IPS DF 6.9 (cell line): Measurements from ENCODE around the gene IL19.
A peak's percentile ranks its signal among the peaks of the same experiment; 100 is the strongest.

Experiments
- DNase-seq: peaks from one replicate; pipeline ENCODE4 v3.0.0-alpha.2; 2013; ENCODE audit warnings: low read depth, low spot score
- H3K27ac ChIP-seq: one replicate; pipeline ENCODE4 v1.5.1; 2013; ENCODE audit warnings: low read length, control low read depth
- H3K27me3 ChIP-seq: 2 replicates; pipeline ENCODE4 v1.6.1; 2013; ENCODE audit warnings: mild to moderate bottlenecking, low read length; ENCODE audit not compliant: control insufficient read depth, insufficient read depth
- H3K36me3 ChIP-seq: 2 replicates; pipeline ENCODE4 v1.6.1; 2013; ENCODE audit warnings: low read length; ENCODE audit not compliant: control insufficient read depth, insufficient read depth
- H3K4me1 ChIP-seq: 2 replicates; pipeline ENCODE4 v1.6.1; 2013; ENCODE audit warnings: low read length; ENCODE audit not compliant: control insufficient read depth, insufficient read depth
- H3K4me3 ChIP-seq: 2 replicates; pipeline ENCODE4 v1.5.1; 2013; ENCODE audit warnings: mild to moderate bottlenecking, low read length
- H3K9me3 ChIP-seq: 2 replicates; pipeline ENCODE4 v1.6.1; 2013; ENCODE audit warnings: low read length, inconsistent platforms; ENCODE audit not compliant: control insufficient read depth, insufficient read depth
- WGBS: extraction: QIAGEN DNeasy Blood & Tissue Kit; methylation state at CpG from one replicate; pipeline ENCODE4 v1.1.7; 2013; ENCODE audit warnings: mixed read lengths, missing lambda C conversion rate; ENCODE audit not compliant: insufficient read length, insufficient coverage; 5-methylcytosine and 5-hydroxymethylcytosine counted together

Gene IL19

GRCh38 chr1:206770531-206771337, at the start of gene IL19:
Gene IL19, plus strand, starts transcription at chr1:206770773. Its CDS starts 65,890 bp downstream, at chr1:206836663.
- Histone ChIP-seq H3K4me1 (peaks cover 1% of the 10 kb centered on the region), H3K9me3 (no peaks in the 10 kb centered on the region), H3K36me3 (no peaks in the 10 kb centered on the region), H3K27ac (no peak within 1 kb of the TSS), H3K4me3 (no peak within 1 kb of the TSS), H3K27me3 (no peaks in the 10 kb centered on the region)
- DNase-seq, result no peak
- no CpG with 5 or more reads among the region's 9 CpGs for WGBS

GRCh38 chr1:206721454-206721853, 49.1 kb upstream of the IL19 start:
- H3K4me1 ChIP-seq, result peaks cover 7% of the 10 kb centered on the region; the same call in 1 of the 2 replicates
- no peaks in the 10 kb centered on the region for H3K9me3 ChIP-seq
- no peaks in the 10 kb centered on the region for H3K27me3 ChIP-seq
- no CpG with 5 or more reads among the region's 1 CpG for WGBS
- no peak overlapping the region for H3K27ac ChIP-seq
- no peak overlapping the region for H3K4me3 ChIP-seq
- DNase-seq, result no peak
- no peaks in the 10 kb centered on the region for H3K36me3 ChIP-seq

- no peaks in the 10 kb centered on the region for H3K36me3 ChIP-seq
- no peak for DNase-seq
These were observed 47.7 kb upstream of the IL19 start for GRCh38 chr1:206722751-206723461.

GRCh38 chr1:206723462-206723804, 47.1 kb upstream of the IL19 start:
- no peak for DNase-seq
- WGBS, result no CpG with 5 or more reads among the region's 4 CpGs
- Histone ChIP-seq H3K36me3 (no peaks in the 10 kb centered on the region), H3K9me3 (no peaks in the 10 kb centered on the region), H3K4me3 (no peak overlapping the region), H3K4me1 (peaks cover 7% of the 10 kb centered on the region; the same call in 1 of the 2 replicates), H3K27me3 (no peaks in the 10 kb centered on the region), H3K27ac (no peak overlapping the region)

More at GRCh38 chr1:206722751-206723461, 47.7 kb upstream of the IL19 start:
- Histone ChIP-seq H3K4me3 (no peak overlapping the region), H3K9me3 (no peaks in the 10 kb centered on the region), H3K27ac (no peak overlapping the region), H3K4me1 (peaks cover 7% of the 10 kb centered on the region; the same call in 1 of the 2 replicates), H3K27me3 (no peaks in the 10 kb centered on the region)
- WGBS, result no CpG with 5 or more reads among the region's 17 CpGs

GRCh38 chr1:206723805-206724472, 46.6 kb upstream of the IL19 start:
- H3K27ac ChIP-seq, result no peak overlapping the region
- peaks cover 7% of the 10 kb centered on the region; the same call in 1 of the 2 replicates for H3K4me1 ChIP-seq
- H3K4me3 ChIP-seq, result no peak overlapping the region
- DNase-seq, result no peak
- no peaks in the 10 kb centered on the region for H3K9me3 ChIP-seq
- H3K27me3 ChIP-seq, result no peaks in the 10 kb centered on the region
- H3K36me3 ChIP-seq, result no peaks in the 10 kb centered on the region
- WGBS, result no CpG with 5 or more reads among the region's 12 CpGs

- no peaks in the 10 kb centered on the region for H3K27me3 ChIP-seq
- H3K27ac ChIP-seq, result no peak overlapping the region
- DNase-seq, result peak; percentile 57
- no peaks in the 10 kb centered on the region for H3K9me3 ChIP-seq
- H3K4me3 ChIP-seq, result no peak overlapping the region
- H3K4me1 ChIP-seq, result peaks cover 7% of the 10 kb centered on the region; the same call in 1 of the 2 replicates
- no CpG with 5 or more reads among the region's 9 CpGs for WGBS
- H3K36me3 ChIP-seq, result no peaks in the 10 kb centered on the region; the same call in 1 of the 2 replicates
These were observed 45.2 kb upstream of the IL19 start for GRCh38 chr1:206725109-206725963.

GRCh38 chr1:206727981-206728696, 42.4 kb upstream of the IL19 start:
- WGBS, result no CpG with 5 or more reads among the region's 8 CpGs
- Histone ChIP-seq H3K4me1 (peaks cover 5% of the 10 kb centered on the region; the same call in 1 of the 2 replicates), H3K27me3 (no peaks in the 10 kb centered on the region), H3K27ac (no peak overlapping the region), H3K9me3 (no peaks in the 10 kb centered on the region), H3K4me3 (no peak overlapping the region), H3K36me3 (peaks cover 4% of the 10 kb centered on the region; the same call in 1 of the 2 replicates)
- DNase-seq, result no peak

GRCh38 chr1:206728697-206728987, 41.9 kb upstream of the IL19 start:
- WGBS, result no CpG with 5 or more reads among the region's 9 CpGs
- DNase-seq, result no peak
- no peak overlapping the region for H3K27ac ChIP-seq
- no peak overlapping the region for H3K4me3 ChIP-seq
- H3K36me3 ChIP-seq, result peaks cover 4% of the 10 kb centered on the region; the same call in 1 of the 2 replicates
- H3K9me3 ChIP-seq, result no peaks in the 10 kb centered on the region
- H3K4me1 ChIP-seq, result 0 out of 2 replicates have a peak, but pooled peaks cover 3% of the 10 kb centered on the region
- H3K27me3 ChIP-seq, result no peaks in the 10 kb centered on the region

GRCh38 chr1:206729050-206729449, 41.5 kb upstream of the IL19 start:
- H3K36me3 ChIP-seq, result peaks cover 4% of the 10 kb centered on the region; the same call in 1 of the 2 replicates
- no peaks in the 10 kb centered on the region for H3K9me3 ChIP-seq
- H3K4me1 ChIP-seq, result 0 out of 2 replicates have a peak, but pooled peaks cover 2% of the 10 kb centered on the region
- WGBS, result no CpG with 5 or more reads among the region's 6 CpGs
- no peak overlapping the region for H3K4me3 ChIP-seq
- DNase-seq, result no peak
- no peaks in the 10 kb centered on the region for H3K27me3 ChIP-seq
- no peak overlapping the region for H3K27ac ChIP-seq
